Right cardiac atrium (tissue), 5 donors: ENCODE results near the gene CLCA1. TPM values are rescaled to one million over a fixed set of nuclear protein-coding genes. Genes with fewer than 3 reads are reported as not detected.

ENCODE experiments used
- ATAC-seq, 2 donors: fragments of 200-7000 bp; cut with Tn5 transposase; one replicate each; pipeline versions ENCODE4 v1.8.0 to v1.9.1; 2020; ENCODE audit warnings: moderate library complexity in 2 of 2, mild to moderate bottlenecking in 1 of 2
- DNase-seq, 3 donors: peaks; one replicate each; pipeline ENCODE4 v3.0.0-alpha.2; 2020
- H3K27ac ChIP-seq: one replicate; pipeline ENCODE4 v1.5.1; 2013; ENCODE audit warnings: mild to moderate bottlenecking, low read length, control low read depth, moderate library complexity
- H3K27me3 ChIP-seq: one replicate; pipeline ENCODE4 v1.6.1; 2013; ENCODE audit not compliant: control insufficient read depth, insufficient read depth
- H3K4me1 ChIP-seq: one replicate; pipeline ENCODE4 v1.6.1; 2013; ENCODE audit warnings: low read length; ENCODE audit not compliant: control insufficient read depth, insufficient read depth
- H3K4me3 ChIP-seq: one replicate; pipeline ENCODE4 v1.5.1; 2013; ENCODE audit warnings: low read length, control low read depth
- H3K9me3 ChIP-seq: one replicate; pipeline ENCODE4 v1.6.1; 2013; ENCODE audit warnings: low read length; ENCODE audit not compliant: control insufficient read depth
- WGBS: extraction: QIAGEN DNeasy Blood & Tissue Kit; methylation state at CpG from one replicate; pipeline ENCODE4 v1.1.7; 2013; 5-methylcytosine and 5-hydroxymethylcytosine counted together
- intact Hi-C, 4 donors: fragments of 100-400 bp; cut with DNase I; formaldehyde crosslinking; loops; one replicate each; pipeline versions ENCODE4 v1.11.0 to v1.14.0; 2022 to 2023
- long read RNA-seq, 4 donors: library from polyadenylated mRNA; unstranded; transcript quantifications; one replicate each; pipeline ENCODE4 v2.0.0, GENCODE V29; 2020 to 2021
- polyA plus RNA-seq: library from polyadenylated mRNA; stranded (reverse); fragments of 200-250 nt; gene quantifications from one replicate; pipeline ENCODE4 v1.2.3, GENCODE V29; 2013
- total RNA-seq, 4 donors: library from RNA; stranded (reverse); fragmentation: NEBNext Ultra II Directional; extraction: Animal tissue kit (Norgen Biotek cat#: 25700); gene quantifications; one replicate each; pipeline ENCODE4 v1.2.1, GENCODE V29; 2021
- donor health status: healthy with polysubstance abuse.
- donor health status: DM: no; HTN: yes; CAD: no.
- donor health status: DM: no; HTN: no; CAD: no.
- donor health status: DM: no; HTN: yes; CAD: no; lungs with severe emphysema.
- donor health status: DM: yes; HTN: yes; CAD: no.

CLCA1 gene, protein sequence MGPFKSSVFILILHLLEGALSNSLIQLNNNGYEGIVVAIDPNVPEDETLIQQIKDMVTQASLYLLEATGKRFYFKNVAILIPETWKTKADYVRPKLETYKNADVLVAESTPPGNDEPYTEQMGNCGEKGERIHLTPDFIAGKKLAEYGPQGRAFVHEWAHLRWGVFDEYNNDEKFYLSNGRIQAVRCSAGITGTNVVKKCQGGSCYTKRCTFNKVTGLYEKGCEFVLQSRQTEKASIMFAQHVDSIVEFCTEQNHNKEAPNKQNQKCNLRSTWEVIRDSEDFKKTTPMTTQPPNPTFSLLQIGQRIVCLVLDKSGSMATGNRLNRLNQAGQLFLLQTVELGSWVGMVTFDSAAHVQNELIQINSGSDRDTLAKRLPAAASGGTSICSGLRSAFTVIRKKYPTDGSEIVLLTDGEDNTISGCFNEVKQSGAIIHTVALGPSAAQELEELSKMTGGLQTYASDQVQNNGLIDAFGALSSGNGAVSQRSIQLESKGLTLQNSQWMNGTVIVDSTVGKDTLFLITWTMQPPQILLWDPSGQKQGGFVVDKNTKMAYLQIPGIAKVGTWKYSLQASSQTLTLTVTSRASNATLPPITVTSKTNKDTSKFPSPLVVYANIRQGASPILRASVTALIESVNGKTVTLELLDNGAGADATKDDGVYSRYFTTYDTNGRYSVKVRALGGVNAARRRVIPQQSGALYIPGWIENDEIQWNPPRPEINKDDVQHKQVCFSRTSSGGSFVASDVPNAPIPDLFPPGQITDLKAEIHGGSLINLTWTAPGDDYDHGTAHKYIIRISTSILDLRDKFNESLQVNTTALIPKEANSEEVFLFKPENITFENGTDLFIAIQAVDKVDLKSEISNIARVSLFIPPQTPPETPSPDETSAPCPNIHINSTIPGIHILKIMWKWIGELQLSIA
- total RNA-seq: not detected
- not detected for polyA plus RNA-seq
- long read RNA-seq, donor 1: 0 reads
- long read RNA-seq, donor 2: 0 reads
- long read RNA-seq, donor 3: 0 reads
- long read RNA-seq, donor 4: 0 reads

DNA sequence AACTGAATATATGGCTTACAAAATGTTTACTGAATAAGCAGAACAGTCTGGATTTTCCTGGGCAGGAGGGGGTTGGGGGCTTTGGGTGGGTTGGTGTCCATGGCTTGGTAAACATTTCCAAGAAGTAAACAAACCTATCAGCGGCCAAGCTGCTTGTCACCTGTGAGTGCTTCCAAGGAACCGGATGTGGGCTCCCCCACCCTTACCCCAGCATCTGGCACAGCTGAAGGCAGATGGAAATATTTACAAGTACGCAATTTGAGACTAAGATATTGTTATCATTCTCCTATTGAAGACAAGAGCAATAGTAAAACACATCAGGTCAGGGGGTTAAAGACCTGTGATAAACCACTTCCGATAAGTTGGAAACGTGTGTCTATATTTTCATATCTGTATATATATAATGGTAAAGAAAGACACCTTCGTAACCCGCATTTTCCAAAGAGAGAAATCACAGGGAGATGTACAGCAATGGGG lies at the start of gene CLCA1:
Gene CLCA1 (plus strand): TSS at position 427 of the 477 bp plus-strand sequence. CDS start 45 bp downstream, at position 472.
- H3K4me3 ChIP-seq: no peak within 1 kb of the TSS
- intact Hi-C loops: no loop called here
- no peak within 1 kb of the TSS for H3K27ac ChIP-seq
- H3K9me3 ChIP-seq: no peaks in the 10 kb centered on the region
- peaks cover 4% of the 10 kb centered on the region for H3K4me1 ChIP-seq
- H3K27me3 ChIP-seq: no peaks in the 10 kb centered on the region
- no peak for ATAC-seq
- 75% methylated on average over 7 of the region's 7 CpGs for whole genome bisulfite sequencing
- no peak for DNase-seq

DNA sequence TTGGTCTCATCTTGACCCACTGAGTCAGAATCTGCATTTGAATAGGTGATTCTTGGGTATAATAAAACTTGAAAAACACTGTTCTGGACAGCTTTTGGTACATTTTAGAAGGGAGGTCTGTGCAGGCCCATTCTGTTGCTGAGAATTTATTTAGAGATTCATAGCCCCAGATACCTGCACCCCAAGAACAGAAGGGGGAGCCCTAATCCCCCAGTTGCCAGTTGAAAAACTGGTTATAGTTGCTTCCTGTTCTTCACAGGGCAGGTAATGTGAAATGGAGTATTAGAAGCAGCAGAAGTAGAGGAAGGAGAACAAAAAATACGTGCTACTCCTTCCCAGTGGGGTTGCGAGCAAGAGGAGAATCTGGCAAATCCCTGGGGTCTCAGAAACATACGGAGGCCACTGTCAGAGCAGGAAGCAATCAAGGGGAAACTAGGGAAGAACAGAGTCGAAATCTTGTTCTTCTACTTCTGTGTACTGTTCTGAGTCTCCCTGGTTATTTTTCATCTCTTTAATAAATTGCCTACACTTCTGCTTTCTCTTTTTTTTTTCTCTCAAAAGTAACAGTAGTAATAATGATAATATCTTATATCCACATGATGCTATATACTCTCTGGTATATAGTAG lies 49.3 kb upstream of the CLCA1 start:
- WGBS: 40% methylated on average over 4 of the region's 4 CpGs
- intact Hi-C loops: loop anchor here in 1 of 4 donors (10.0 kb wide), 1 partner anchor 85 kb away; no protein-coding TSS in a partner anchor
- DNase-seq: no peak
- Histone ChIP-seq H3K4me3 (no peak overlapping the region), H3K27ac (no peak overlapping the region), H3K27me3 (no peaks in the 10 kb centered on the region), H3K4me1 (no peaks in the 10 kb centered on the region), H3K9me3 (no peaks in the 10 kb centered on the region)
- no peak for ATAC-seq

DNA sequence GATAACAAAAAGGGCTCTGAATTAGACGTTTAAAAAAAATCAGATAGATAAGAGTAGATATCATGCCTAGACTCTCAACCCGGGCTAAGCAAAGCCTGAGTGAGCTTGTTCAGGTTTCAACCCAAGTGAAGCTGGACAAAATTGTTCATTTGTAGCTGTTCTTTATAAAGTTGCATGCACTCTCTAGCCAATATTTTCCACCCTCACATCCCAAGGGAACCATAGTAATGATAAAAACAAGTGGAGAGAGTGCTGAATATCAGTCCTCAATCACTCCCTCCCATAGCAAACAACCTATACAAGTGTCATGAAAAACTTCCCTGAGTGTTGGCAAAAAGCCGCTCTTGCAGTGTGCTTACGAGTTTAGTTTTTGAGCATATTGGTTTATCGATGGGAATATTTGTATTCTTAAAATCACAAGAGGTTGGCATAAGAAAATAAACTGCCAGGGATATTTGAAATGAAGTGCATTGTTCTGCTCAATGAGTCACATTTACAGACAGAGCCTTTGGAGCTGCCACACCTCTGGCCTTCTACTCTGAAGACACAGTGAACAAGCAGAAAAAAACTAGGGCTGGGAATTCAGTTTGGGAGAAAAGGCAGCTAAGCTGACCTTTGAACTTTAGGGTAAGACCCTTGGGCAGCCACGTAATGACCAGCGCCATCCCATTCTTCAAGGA lies 47.0 kb upstream of the CLCA1 start:
- Histone ChIP-seq H3K27me3 (no peaks in the 10 kb centered on the region), H3K4me3 (no peak overlapping the region), H3K27ac (no peak overlapping the region), H3K9me3 (no peaks in the 10 kb centered on the region), H3K4me1 (no peaks in the 10 kb centered on the region)
- DNase-seq (no peak), ATAC-seq (peak in 1 of 2 donors; percentile 11)
- 73% methylated on average over 7 of the region's 7 CpGs for WGBS
- intact Hi-C loops: no loop called here

DNA sequence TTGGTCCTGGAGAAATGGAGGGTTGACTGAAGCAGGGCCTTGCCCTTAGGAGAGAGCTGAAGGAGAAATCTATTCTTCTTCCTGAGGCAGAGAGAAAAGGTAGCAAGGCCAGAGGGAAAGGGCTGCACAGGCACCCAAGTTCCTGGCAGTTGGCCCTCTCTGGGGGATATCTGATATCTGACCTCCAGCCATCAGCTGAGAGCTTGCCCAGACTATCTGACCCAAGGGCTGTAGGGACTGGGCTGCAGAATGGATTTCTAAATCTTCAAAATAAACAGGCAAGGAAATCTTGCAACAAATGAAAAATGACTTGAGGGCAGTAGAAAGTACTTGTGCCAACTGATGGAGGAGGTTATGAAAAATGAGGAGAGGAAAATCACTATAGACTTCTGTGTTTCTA lies 45.3 kb upstream of the CLCA1 start:
- no peak overlapping the region for H3K4me3 ChIP-seq
- no peaks in the 10 kb centered on the region for H3K27me3 ChIP-seq
- no peak overlapping the region for H3K27ac ChIP-seq
- DNase-seq (peak in 2 of 3 donors; percentile 33 to 72), ATAC-seq (peak; percentile 31 to 76)
- no peaks in the 10 kb centered on the region for H3K4me1 ChIP-seq
- H3K9me3 ChIP-seq: no peaks in the 10 kb centered on the region
- intact Hi-C loops: no loop called here

DNA sequence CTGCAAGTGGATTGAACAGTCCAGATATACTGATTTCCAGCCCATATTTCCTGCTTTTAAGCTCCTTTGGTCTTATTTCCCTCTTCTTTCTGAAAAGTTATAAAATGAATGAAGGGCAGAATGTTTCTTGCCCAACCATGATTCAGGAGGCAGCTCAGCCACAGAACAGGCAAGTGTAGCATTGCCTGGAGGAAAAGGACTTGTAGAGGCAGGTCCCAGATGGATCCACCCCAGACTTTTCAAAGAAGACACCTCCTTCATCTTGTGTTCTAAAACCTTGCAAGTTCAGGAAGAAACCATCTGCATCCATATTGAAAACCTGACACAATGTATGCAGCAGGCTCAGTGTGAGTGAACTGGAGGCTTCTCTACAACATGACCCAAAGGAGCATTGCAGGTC lies 44.9 kb upstream of the CLCA1 start, which contains the start of gene CLCA2:
Gene CLCA2 (plus strand): TSS at position 299 of the 400 bp plus-strand sequence. CDS start 77 bp downstream, at position 376.
- ATAC-seq (no peak), DNase-seq (no peak)
- Histone ChIP-seq H3K4me1 (no peaks in the 10 kb centered on the region), H3K4me3 (no peak within 1 kb of the TSS), H3K27ac (no peak within 1 kb of the TSS), H3K9me3 (no peaks in the 10 kb centered on the region), H3K27me3 (no peaks in the 10 kb centered on the region)
- intact Hi-C loops: no loop called here

DNA sequence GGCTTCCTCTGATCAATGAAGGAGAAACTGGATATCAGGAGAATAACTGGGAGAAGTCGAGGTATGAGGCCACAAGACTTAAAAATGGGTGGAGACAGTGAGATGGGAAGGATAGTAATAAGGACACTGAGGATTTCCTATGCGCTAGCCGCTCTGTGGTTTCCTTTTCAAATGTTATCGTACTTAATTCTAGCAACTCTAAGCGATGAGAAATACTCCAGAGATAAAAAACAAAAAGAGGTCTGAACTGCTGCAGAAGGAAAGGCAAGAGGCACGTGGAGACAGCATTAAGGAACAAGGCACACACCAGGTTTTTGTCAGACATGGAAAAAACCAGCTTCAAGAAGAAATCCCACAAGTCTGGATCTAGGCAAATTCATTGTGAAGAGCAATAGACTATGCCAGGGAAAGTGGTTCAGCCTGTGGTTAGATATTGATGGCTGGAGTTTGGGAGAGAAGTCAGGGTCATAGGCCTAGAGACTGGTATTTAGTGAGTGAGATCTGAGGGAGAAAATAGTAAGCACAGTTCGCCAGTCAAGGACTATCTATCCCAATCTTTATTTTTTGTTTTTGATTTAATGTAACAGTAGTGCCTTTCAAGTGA lies 39.5 kb upstream of the CLCA1 start:
- no peak overlapping the region for H3K27ac ChIP-seq
- intact Hi-C loops: no loop called here
- H3K27me3 ChIP-seq: no peaks in the 10 kb centered on the region
- ATAC-seq: peak; percentile 7 to 22
- H3K4me3 ChIP-seq: no peak overlapping the region
- WGBS: 69% methylated on average over 7 of the region's 7 CpGs
- DNase-seq: no peak
- no peaks in the 10 kb centered on the region for H3K9me3 ChIP-seq
- H3K4me1 ChIP-seq: no peaks in the 10 kb centered on the region

DNA sequence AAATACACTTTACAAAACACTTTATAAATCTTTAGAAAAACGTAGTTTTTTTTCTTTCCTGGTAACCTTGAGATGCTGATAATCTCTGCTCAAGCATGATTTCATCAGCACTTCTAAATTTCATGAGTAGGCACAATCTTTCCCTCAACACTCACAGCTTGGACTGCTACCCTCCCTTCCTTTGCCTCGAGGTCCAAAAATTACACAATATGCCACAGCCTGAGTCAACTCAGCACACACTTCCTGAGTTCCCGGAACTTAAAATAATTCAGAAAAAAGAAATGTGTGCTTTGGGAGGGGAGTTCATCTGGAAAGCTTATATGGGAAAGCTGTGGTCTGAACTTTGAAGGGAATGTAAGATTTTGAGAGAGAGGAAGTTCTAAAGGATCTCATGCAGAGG lies 38.9 kb upstream of the CLCA1 start:
- Histone ChIP-seq H3K4me3 (no peak overlapping the region), H3K27ac (no peak overlapping the region), H3K9me3 (no peaks in the 10 kb centered on the region), H3K4me1 (no peaks in the 10 kb centered on the region), H3K27me3 (no peaks in the 10 kb centered on the region)
- DNase-seq: peak in 2 of 3 donors; percentile 30 to 47
- 12% methylated on average over 3 of the region's 3 CpGs for WGBS
- intact Hi-C loops: no loop called here
- ATAC-seq: peak; percentile 99 to 100

DNA sequence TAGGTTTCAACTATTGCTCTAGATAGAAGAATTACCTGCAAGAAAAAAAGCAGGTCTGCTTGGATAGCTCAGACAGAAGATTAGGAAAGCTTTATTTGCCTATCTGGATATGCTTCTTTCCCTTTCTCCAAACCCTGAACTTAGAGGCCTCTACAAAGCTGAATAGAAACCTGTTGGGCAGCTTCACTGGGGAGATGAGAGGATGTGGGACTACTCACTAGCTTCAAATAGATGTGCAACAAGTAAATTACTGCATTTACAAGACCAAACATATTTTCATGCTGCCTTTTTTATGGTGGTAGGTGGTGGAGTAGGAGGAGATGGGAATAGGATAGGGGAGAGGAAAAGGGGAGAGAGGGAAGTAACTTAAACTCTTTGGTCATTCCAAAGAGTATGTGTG lies 38.4 kb upstream of the CLCA1 start:
- Histone ChIP-seq H3K27ac (peak overlapping the region; percentile 53), H3K4me3 (no peak overlapping the region), H3K9me3 (no peaks in the 10 kb centered on the region), H3K4me1 (no peaks in the 10 kb centered on the region), H3K27me3 (no peaks in the 10 kb centered on the region)
- DNase-seq (no peak), ATAC-seq (no peak)
- intact Hi-C loops: no loop called here

DNA sequence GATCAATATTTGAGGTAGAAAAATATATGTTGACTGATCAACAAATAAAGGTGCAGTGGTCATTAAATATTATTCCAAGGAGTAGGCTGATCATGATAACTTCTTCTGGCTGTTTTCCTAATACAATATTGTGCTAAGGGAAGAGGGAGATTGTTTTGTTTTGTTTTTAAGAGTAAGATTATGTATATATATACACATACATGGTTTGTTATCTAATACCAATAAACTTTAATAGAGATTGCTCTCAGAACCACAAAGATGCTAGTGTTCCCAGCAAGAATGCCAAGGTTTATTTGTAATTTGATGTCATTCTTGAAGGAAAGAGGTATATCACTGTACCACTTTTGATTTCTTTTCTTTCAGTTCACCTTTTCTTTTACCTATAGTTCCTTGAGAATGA lies 34.7 kb upstream of the CLCA1 start:
- ATAC-seq: no peak
- intact Hi-C loops: no loop called here
- H3K4me1 ChIP-seq: no peaks in the 10 kb centered on the region

DNA sequence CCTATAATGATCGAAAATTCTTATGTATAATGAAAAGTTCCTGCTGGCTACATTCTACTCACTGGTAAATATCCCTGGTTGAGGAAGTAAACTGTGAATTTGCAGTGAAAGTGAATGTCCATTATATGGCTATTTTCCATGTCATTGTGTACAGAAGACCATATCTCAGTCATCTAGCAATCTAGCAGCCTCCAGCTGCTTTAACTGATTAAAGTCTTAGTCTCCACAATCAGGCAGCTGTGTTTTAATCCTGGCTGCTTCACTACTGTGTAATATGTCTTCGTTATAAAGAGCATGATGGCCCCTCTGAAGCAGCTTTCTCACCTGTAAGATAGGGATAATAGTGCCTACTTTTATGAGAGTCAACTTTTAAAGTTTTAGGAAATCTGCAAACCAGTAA lies 33.4 kb upstream of the CLCA1 start:
- WGBS: 67% methylated on average over 2 of the region's 2 CpGs
- Histone ChIP-seq H3K27me3 (no peaks in the 10 kb centered on the region), H3K9me3 (no peaks in the 10 kb centered on the region), H3K4me1 (no peaks in the 10 kb centered on the region), H3K27ac (no peak overlapping the region), H3K4me3 (no peak overlapping the region)
- DNase-seq (no peak), ATAC-seq (no peak)
- intact Hi-C loops: no loop called here

More for the DNA sequence above, 34.7 kb upstream of the CLCA1 start:
- Histone ChIP-seq H3K27ac (no peak overlapping the region), H3K9me3 (no peaks in the 10 kb centered on the region), H3K27me3 (no peaks in the 10 kb centered on the region), H3K4me3 (no peak overlapping the region)
- DNase-seq: no peak
